Measurements from ENCODE around the gene PITPNC1.

- TF ChIP-seq CTCF (IDR thresholded peaks at IDR 0.05) (no peak), EP300 (IDR thresholded peaks at IDR 0.05) (no peak)
These were observed 208.1 kb downstream of the PITPNC1 start for GRCh38 chr17:67585077-67585602.

Data from tibial nerve (tissue), 4 donors.